SK-N-MC (cell line): ENCODE results near the gene TOM1L1.

ENCODE experiments used
- EZH2 ChIP-seq: fragments of 200-600 bp; sonication (generic); IDR thresholded peaks from one replicate; pipeline ENCODE4 v1.6.1; 2017; ENCODE audit warnings: antibody characterized with exemption
- FOXP2 ChIP-seq: optimal IDR thresholded peaks from 2 replicates; pipeline ENCODE3; 2011; ENCODE audit warnings: mild to moderate bottlenecking, moderate library complexity; ENCODE audit not compliant: insufficient read depth; ENCODE audit errors: extremely low read length, control extremely low read depth
- POLR2AphosphoS5 ChIP-seq: IDR thresholded peaks from 2 replicates; pipeline ENCODE4 v1.6.1; 2012; ENCODE audit warnings: mild to moderate bottlenecking, low read depth, low read length, borderline replicate concordance

- TF ChIP-seq POLR2AphosphoS5 (no peak), EZH2 (no peak), FOXP2 (no peak)
Observed at GRCh38 chr17:54937018-54937417, 36.4 kb downstream of the TOM1L1 start.
